Measurements from ENCODE around the gene SLC35B1. TPM values are rescaled to one million over a fixed set of nuclear protein-coding genes. Genes with fewer than 3 reads are reported as not detected.

The SLC35B1 gene
- polyA plus RNA-seq, 1 of the 3 experiments (the other 2 are of a cell fraction), result 89.8 TPM

DNA sequence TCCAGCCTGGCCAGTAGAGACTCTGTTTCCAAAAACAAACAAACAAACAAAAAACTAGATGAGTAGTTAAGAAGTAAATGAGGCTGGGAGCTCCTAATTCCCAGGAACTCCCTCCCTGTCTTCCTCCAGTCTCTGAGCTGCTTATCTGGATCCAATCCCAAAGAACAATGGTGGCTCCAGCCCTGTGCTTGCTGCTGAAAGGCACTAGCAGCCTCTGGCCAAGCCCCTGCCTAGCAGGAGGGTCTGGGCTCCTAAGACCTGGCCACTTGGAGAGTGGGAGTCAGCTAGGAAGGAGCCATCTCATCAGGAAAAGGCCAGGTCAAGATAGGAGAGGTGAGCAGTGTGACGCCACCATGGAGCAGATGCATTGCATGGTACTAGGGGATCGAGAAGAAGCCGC lies 14.3 kb upstream of the SLC35B1 start:
- H3K4me2 ChIP-seq, result no peak overlapping the region
- CTCF ChIA-PET, result interaction anchor here (1.5 to 5.3 kb wide), 4 partner anchors 11 to 152 kb away, joined by 4 to 35 read pairs (median 6); partner anchors contain the start of gene SLC35B1
- no peaks in the 10 kb centered on the region for H3K27me3 ChIP-seq (ENCODE audit: insufficient read depth)
- no peak for DNase-seq
- 96% methylated on average over 3 of the region's 3 CpGs for WGBS (ENCODE audit: low lambda C conversion rate)
- no peaks in the 10 kb centered on the region for H3K4me1 ChIP-seq (ENCODE audit: control insufficient read depth in 1 of 2, insufficient read depth in 2 of 2, low read depth in 1 of 2, low read length in 1 of 2)
- H3K9ac ChIP-seq, result no peak overlapping the region
- H3K9me3 ChIP-seq, result no peaks in the 10 kb centered on the region
- H2AFZ ChIP-seq (ENCODE audit: low read depth), result no peak overlapping the region
- POLR2A ChIA-PET, result no interaction called here
- no peak overlapping the region for H3K4me3 ChIP-seq (ENCODE audit: low read depth in 2 of 2, low read length in 1 of 2)
- peaks cover 4 to 20% of the 10 kb centered on the region in 2 experiments for H3K36me3 ChIP-seq (replicated peaks in 1 of 2; ENCODE audit: control insufficient read depth in 1 of 2, insufficient read depth in 2 of 2, low read length in 1 of 2)
- no peaks in the 10 kb centered on the region for H3K9me2 ChIP-seq
- H3K27ac ChIP-seq (ENCODE audit: low read depth in 2 of 2, low read length in 1 of 2), result no peak overlapping the region
- TF ChIP-seq, protein P1, sequence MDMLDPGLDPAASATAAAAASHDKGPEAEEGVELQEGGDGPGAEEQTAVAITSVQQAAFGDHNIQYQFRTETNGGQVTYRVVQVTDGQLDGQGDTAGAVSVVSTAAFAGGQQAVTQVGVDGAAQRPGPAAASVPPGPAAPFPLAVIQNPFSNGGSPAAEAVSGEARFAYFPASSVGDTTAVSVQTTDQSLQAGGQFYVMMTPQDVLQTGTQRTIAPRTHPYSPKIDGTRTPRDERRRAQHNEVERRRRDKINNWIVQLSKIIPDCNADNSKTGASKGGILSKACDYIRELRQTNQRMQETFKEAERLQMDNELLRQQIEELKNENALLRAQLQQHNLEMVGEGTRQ (IDR thresholded peaks at IDR 0.05; ENCODE audit: borderline replicate concordance, low read depth, low read length), result no peak
- TF ChIP-seq IRF3 (IDR thresholded peaks at IDR 0.05; ENCODE audit: low read depth, low read length), result no peak
- TF ChIP-seq RCOR1 (IDR thresholded peaks at IDR 0.05; ENCODE audit: low read length), result no peak
- TF ChIP-seq PBX3 (IDR thresholded peaks at IDR 0.05), result no peak
- no peak for TF ChIP-seq TEAD4 (IDR thresholded peaks at IDR 0.05; ENCODE audit: borderline replicate concordance, insufficient read depth)
- no peak for TF ChIP-seq GATA2 (CRISPR knock-in tag; IDR thresholded peaks at IDR 0.05)
- no peak for TF ChIP-seq TAF1 (IDR thresholded peaks at IDR 0.05; ENCODE audit: borderline replicate concordance, low read depth, low read length)
- no peak for TF ChIP-seq FOSL2 (IDR thresholded peaks at IDR 0.05; ENCODE audit: borderline replicate concordance, low read depth)
- TF ChIP-seq RXRA (IDR thresholded peaks at IDR 0.05; ENCODE audit: borderline replicate concordance, low read depth), result no peak
- no peak for TF ChIP-seq POLR2AphosphoS5 (IDR thresholded peaks at IDR 0.05; ENCODE audit: low read depth, low read length)
- no peak for TF ChIP-seq FOXJ3 (CRISPR knock-in tag; IDR thresholded peaks at IDR 0.05)
- no peak for TF ChIP-seq EZH2phosphoT487 (IDR thresholded peaks at IDR 0.05; ENCODE audit: borderline replicate concordance, low read depth)
- no peak for TF ChIP-seq MXI1 (IDR thresholded peaks at IDR 0.05; ENCODE audit: low read depth, low read length)
- TF ChIP-seq NFIC (IDR thresholded peaks at IDR 0.05; ENCODE audit: borderline replicate concordance), result no peak
- TF ChIP-seq TCF12 (IDR thresholded peaks at IDR 0.05), result no peak
- H3K79me2 ChIP-seq (ENCODE audit: insufficient read depth), result no peaks in the 10 kb centered on the region
- no peaks in the 10 kb centered on the region for H3F3A ChIP-seq (replicated peaks; ENCODE audit: insufficient read depth)
- no peaks in the 10 kb centered on the region for H4K20me1 ChIP-seq (ENCODE audit: insufficient read depth)

- POLR2A ChIA-PET, result no interaction called here
- Histone ChIP-seq H3K4me1 (ENCODE audit: control insufficient read depth in 1 of 2, insufficient read depth in 2 of 2, low read depth in 1 of 2, low read length in 1 of 2) (no peaks in the 10 kb centered on the region), H3K27ac (ENCODE audit: low read depth in 2 of 2, low read length in 1 of 2) (no peak overlapping the region), H3K36me3 (replicated peaks in 1 of 2; ENCODE audit: control insufficient read depth in 1 of 2, insufficient read depth in 2 of 2, low read length in 1 of 2) (peaks cover 4 to 32% of the 10 kb centered on the region in 2 experiments), H3K9me3 (no peaks in the 10 kb centered on the region), H3K9ac (no peak overlapping the region), H3F3A (replicated peaks; ENCODE audit: insufficient read depth) (no peaks in the 10 kb centered on the region), H3K9me2 (no peaks in the 10 kb centered on the region), H3K4me3 (ENCODE audit: low read depth in 2 of 2, low read length in 1 of 2) (no peak overlapping the region), H3K4me2 (no peak overlapping the region), H3K27me3 (ENCODE audit: insufficient read depth) (no peaks in the 10 kb centered on the region), H4K20me1 (ENCODE audit: insufficient read depth) (no peaks in the 10 kb centered on the region), H3K79me2 (ENCODE audit: insufficient read depth) (no peaks in the 10 kb centered on the region), H2AFZ (ENCODE audit: low read depth) (no peak overlapping the region)
- CTCF ChIA-PET, result interaction anchor here (2.4 to 50.8 kb wide), 2 partner anchors 10 to 142 kb away, joined by 10 to 2107 read pairs; partner anchors contain the start of genes NXPH3 and SLC35B1
- 91% methylated on average over 10 of the region's 10 CpGs for WGBS (ENCODE audit: low lambda C conversion rate)
- DNase-seq, result no peak
- TF ChIP-seq, protein P2, sequence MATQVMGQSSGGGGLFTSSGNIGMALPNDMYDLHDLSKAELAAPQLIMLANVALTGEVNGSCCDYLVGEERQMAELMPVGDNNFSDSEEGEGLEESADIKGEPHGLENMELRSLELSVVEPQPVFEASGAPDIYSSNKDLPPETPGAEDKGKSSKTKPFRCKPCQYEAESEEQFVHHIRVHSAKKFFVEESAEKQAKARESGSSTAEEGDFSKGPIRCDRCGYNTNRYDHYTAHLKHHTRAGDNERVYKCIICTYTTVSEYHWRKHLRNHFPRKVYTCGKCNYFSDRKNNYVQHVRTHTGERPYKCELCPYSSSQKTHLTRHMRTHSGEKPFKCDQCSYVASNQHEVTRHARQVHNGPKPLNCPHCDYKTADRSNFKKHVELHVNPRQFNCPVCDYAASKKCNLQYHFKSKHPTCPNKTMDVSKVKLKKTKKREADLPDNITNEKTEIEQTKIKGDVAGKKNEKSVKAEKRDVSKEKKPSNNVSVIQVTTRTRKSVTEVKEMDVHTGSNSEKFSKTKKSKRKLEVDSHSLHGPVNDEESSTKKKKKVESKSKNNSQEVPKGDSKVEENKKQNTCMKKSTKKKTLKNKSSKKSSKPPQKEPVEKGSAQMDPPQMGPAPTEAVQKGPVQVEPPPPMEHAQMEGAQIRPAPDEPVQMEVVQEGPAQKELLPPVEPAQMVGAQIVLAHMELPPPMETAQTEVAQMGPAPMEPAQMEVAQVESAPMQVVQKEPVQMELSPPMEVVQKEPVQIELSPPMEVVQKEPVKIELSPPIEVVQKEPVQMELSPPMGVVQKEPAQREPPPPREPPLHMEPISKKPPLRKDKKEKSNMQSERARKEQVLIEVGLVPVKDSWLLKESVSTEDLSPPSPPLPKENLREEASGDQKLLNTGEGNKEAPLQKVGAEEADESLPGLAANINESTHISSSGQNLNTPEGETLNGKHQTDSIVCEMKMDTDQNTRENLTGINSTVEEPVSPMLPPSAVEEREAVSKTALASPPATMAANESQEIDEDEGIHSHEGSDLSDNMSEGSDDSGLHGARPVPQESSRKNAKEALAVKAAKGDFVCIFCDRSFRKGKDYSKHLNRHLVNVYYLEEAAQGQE (IDR thresholded peaks at IDR 0.05; ENCODE audit: low read depth, low read length), result no peak
- TF ChIP-seq RXRA (IDR thresholded peaks at IDR 0.05; ENCODE audit: borderline replicate concordance, low read depth), result no peak
- TF ChIP-seq POLR2AphosphoS5 (IDR thresholded peaks at IDR 0.05; ENCODE audit: low read depth, low read length), result no peak
- TF ChIP-seq CHD2 (IDR thresholded peaks at IDR 0.05; ENCODE audit: low read length, partially characterized antibody), result no peak
- TF ChIP-seq NFIC (IDR thresholded peaks at IDR 0.05; ENCODE audit: borderline replicate concordance), result no peak
- TF ChIP-seq TEAD4 (IDR thresholded peaks at IDR 0.05; ENCODE audit: borderline replicate concordance, insufficient read depth), result no peak
- TF ChIP-seq YY1 (IDR thresholded peaks at IDR 0.05; ENCODE audit: low read depth), result no peak
- TF ChIP-seq SMC3 (IDR thresholded peaks at IDR 0.05; ENCODE audit: low read depth, low read length), result no peak
- no peak for TF ChIP-seq RFX5 (IDR thresholded peaks at IDR 0.05; ENCODE audit: low read length)
- no peak for TF ChIP-seq GABPA (IDR thresholded peaks at IDR 0.05; ENCODE audit: low read depth)
These were observed 9.7 kb upstream of the SLC35B1 start for GRCh38 chr17:49717371-49717861.
